Neuron (in vitro differentiated cells): Measurements from ENCODE around the gene SERP2.
A peak's percentile ranks its signal among the peaks of the same experiment; 100 is the strongest.
"Not testable (repeated sequence)": the region's sequence is repeated elsewhere in the genome, so short reads cannot be mapped to it uniquely, and the experiment has no call there.

Experiments used
- H2AFZ ChIP-seq: one replicate; pipeline ENCODE4 v1.6.1; 2013; ENCODE audit warnings: low read depth, mild to moderate bottlenecking, inconsistent platforms, low read length, moderate library complexity
- H3K27me3 ChIP-seq: one replicate; pipeline ENCODE4 v1.6.1; 2013; ENCODE audit warnings: low read length; ENCODE audit not compliant: insufficient read depth
- H3K36me3 ChIP-seq: one replicate; pipeline ENCODE4 v1.6.1; 2013; ENCODE audit warnings: low read length; ENCODE audit not compliant: insufficient read depth
- H3K4me1 ChIP-seq: one replicate; pipeline ENCODE4 v1.6.1; 2013; ENCODE audit warnings: low read length; ENCODE audit not compliant: insufficient read depth
- H3K4me3 ChIP-seq: 2 replicates; pipeline ENCODE4 v1.5.1; 2013; ENCODE audit warnings: mild to moderate bottlenecking, low read length, moderate library complexity
- H3K9me3 ChIP-seq: one replicate; pipeline ENCODE4 v1.6.1; 2013; ENCODE audit warnings: low read length

Gene SERP2

GRCh38 chr13:44373601-44374347 lies at the start of gene SERP2:
SERP2 (plus strand) TSS chr13:44373824; CDS start chr13:44374026, 202 bp downstream.
- H2AFZ ChIP-seq = no peak within 1 kb of the TSS
- no peaks in the 10 kb centered on the region for H3K4me1 ChIP-seq
- H3K27me3 ChIP-seq = no peaks in the 10 kb centered on the region
- H3K36me3 ChIP-seq = no peaks in the 10 kb centered on the region
- H3K9me3 ChIP-seq = peaks cover 4% of the 10 kb centered on the region
- no peak within 1 kb of the TSS for H3K4me3 ChIP-seq

DNA sequence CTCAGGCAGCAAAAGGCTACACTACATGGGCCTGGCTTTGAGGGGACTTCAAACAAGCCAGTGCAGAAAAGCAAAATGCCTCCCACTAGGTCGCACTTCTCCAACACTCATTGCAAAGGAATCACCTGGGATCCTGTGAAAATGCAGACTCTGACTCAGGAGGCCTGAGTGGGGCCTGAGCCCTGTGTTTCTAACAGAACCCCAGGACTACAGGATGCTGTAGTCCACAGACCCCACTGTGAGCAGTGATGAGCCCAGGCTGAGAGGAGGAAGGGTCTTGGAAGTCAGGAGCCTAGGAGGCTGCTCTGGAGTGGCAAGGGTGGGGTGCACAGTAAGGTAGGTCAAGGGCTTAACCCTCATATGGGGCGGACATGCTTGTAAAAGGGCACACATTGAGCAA lies 46.7 kb upstream of the SERP2 start:
- no peak overlapping the region for H3K4me3 ChIP-seq
- no peaks in the 10 kb centered on the region for H3K27me3 ChIP-seq
- no peak overlapping the region for H2AFZ ChIP-seq
- H3K9me3 ChIP-seq = no peaks in the 10 kb centered on the region
- H3K36me3 ChIP-seq = no peaks in the 10 kb centered on the region
- H3K4me1 ChIP-seq = peaks cover 3% of the 10 kb centered on the region

- not testable (repeated sequence) for H3K27me3 ChIP-seq, H3K36me3 ChIP-seq, H3K4me1 ChIP-seq, H3K9me3 ChIP-seq, H3K4me3 ChIP-seq, H2AFZ ChIP-seq
Measured at GRCh38 chr13:44329041-44329440, 44.6 kb upstream of the SERP2 start.

GRCh38 chr13:44329909-44330545 lies 43.6 kb upstream of the SERP2 start:
- H2AFZ ChIP-seq = no peak overlapping the region
- no peaks in the 10 kb centered on the region for H3K36me3 ChIP-seq
- H3K27me3 ChIP-seq = no peaks in the 10 kb centered on the region
- no peak overlapping the region for H3K4me3 ChIP-seq
- no peaks in the 10 kb centered on the region for H3K9me3 ChIP-seq
- peaks cover 8% of the 10 kb centered on the region for H3K4me1 ChIP-seq

- H3K9me3 ChIP-seq = no peaks in the 10 kb centered on the region
- no peak overlapping the region for H3K4me3 ChIP-seq
Measured at GRCh38 chr13:44331446-44331845, 42.2 kb upstream of the SERP2 start.

GRCh38 chr13:44331912-44332851 lies 41.4 kb upstream of the SERP2 start:
- Histone ChIP-seq H3K4me3 (no peak overlapping the region), H3K36me3 (no peaks in the 10 kb centered on the region), H3K27me3 (no peaks in the 10 kb centered on the region), H2AFZ (peak overlapping the region; percentile 17), H3K4me1 (peaks cover 8% of the 10 kb centered on the region), H3K9me3 (no peaks in the 10 kb centered on the region)

More at GRCh38 chr13:44331446-44331845, 42.2 kb upstream of the SERP2 start:
- H3K36me3 ChIP-seq = no peaks in the 10 kb centered on the region
- H3K27me3 ChIP-seq = no peaks in the 10 kb centered on the region
- H2AFZ ChIP-seq = no peak overlapping the region
- peaks cover 8% of the 10 kb centered on the region for H3K4me1 ChIP-seq

DNA sequence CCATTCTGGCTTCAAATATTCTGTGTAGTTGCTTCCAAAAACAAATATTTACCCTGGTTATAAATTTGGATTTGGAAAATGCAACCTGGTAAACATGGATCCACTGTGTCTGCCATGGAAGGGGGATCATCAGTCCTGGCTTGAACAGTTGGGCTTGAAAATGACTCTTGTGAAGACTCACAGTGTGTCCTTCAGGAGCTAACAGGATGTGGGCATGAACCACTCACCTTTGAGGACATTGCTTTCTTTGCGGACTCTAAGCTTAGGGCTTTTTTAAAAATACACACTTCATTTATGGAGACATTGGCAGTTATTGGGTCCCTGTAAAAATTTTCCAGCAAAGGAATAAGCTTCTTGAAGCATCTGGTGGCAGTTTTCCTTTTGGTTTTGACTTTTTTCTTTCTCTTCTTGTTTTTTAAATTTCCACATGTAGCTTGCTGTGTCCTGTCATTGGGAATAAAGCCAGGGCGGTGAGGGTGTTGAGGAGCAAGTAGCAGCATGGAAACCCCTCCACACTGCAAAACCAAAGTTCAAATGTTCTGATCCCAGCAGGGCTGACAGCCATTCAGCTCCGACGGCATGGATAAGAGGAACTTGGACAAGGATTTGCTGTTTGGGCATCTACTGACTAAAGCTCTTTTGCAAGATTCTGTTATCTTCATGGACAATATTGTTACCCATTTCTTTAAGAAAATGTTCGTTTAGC lies 39.5 kb upstream of the SERP2 start:
- no peak overlapping the region for H2AFZ ChIP-seq
- H3K4me1 ChIP-seq = peaks cover 8% of the 10 kb centered on the region
- no peak overlapping the region for H3K4me3 ChIP-seq
- no peaks in the 10 kb centered on the region for H3K27me3 ChIP-seq
- H3K36me3 ChIP-seq = no peaks in the 10 kb centered on the region
- peaks cover 3% of the 10 kb centered on the region for H3K9me3 ChIP-seq

- peaks cover 8% of the 10 kb centered on the region for H3K4me1 ChIP-seq
- no peak overlapping the region for H2AFZ ChIP-seq
- no peaks in the 10 kb centered on the region for H3K27me3 ChIP-seq
- H3K36me3 ChIP-seq = no peaks in the 10 kb centered on the region
- no peak overlapping the region for H3K4me3 ChIP-seq
- peaks cover 3% of the 10 kb centered on the region for H3K9me3 ChIP-seq
Measured at GRCh38 chr13:44334751-44335150, 38.9 kb upstream of the SERP2 start.

- H3K4me1 ChIP-seq = peaks cover 4% of the 10 kb centered on the region
- H3K4me3 ChIP-seq = no peak overlapping the region
- no peak overlapping the region for H2AFZ ChIP-seq
- peaks cover 3% of the 10 kb centered on the region for H3K9me3 ChIP-seq
- no peaks in the 10 kb centered on the region for H3K36me3 ChIP-seq
- H3K27me3 ChIP-seq = no peaks in the 10 kb centered on the region
Measured at GRCh38 chr13:44336934-44337333, 36.7 kb upstream of the SERP2 start.

DNA sequence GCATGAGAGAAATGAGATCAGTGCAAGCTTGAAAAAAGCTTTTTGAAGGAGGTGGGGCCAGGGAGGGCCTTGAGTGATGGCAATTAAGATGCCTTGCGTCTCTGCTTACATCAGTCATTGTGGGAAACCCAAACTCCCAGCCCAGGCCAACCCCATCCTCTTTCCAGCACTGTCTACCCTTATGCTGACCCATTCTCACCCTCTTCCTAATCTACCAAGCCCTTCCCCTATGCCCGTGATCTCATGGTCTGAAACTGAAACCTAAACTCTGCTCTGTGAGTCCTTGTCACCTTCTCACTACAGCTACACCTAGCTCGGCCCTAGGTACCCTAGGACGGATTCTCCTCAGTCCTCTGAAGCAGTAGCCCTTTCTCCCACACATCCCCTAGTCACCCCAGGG lies 36.0 kb upstream of the SERP2 start:
- H2AFZ ChIP-seq = no peak overlapping the region
- H3K36me3 ChIP-seq = no peaks in the 10 kb centered on the region
- no peak overlapping the region for H3K4me3 ChIP-seq
- peaks cover 3% of the 10 kb centered on the region for H3K9me3 ChIP-seq
- no peaks in the 10 kb centered on the region for H3K27me3 ChIP-seq
- H3K4me1 ChIP-seq = peaks cover under 1% of the 10 kb centered on the region

DNA sequence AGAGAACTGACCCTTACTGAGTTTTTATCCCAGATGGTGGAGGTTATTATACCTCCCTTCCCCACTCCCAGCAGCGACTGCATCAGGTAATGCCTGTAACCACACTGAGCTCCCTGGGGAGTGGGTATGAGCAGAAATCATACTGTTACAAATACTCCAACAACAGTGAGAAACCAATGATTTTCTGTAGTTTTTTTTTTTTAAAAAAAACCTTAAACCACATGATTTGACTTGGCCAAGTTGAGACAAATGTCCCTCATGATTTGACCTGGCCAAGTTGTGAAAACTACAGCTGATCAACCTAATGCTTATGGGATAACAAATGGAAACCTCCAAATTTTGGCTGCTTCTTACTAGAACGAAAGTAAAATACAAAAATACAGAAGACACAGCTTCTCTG lies 33.1 kb upstream of the SERP2 start:
- Histone ChIP-seq H3K27me3 (no peaks in the 10 kb centered on the region), H3K4me3 (no peak overlapping the region), H3K4me1 (no peaks in the 10 kb centered on the region), H2AFZ (no peak overlapping the region), H3K9me3 (peaks cover 3% of the 10 kb centered on the region), H3K36me3 (no peaks in the 10 kb centered on the region)

DNA sequence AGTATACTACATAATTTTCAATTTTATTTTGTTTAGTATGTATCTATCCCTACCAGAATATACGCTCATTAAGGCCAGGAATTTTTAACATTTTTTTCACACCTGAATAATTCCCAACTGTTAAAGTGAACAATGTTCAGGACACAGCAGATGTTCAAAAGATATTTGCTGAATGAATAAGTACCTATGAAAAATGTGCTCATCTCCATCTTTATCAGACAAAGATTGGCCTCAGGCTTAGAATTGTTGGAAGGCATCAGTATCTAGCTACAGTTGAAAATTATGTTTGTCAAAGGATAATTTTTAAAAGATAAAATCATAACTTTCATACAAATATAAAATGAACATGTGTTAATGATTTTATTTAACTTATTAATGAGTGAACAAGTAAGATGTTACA lies 30.9 kb upstream of the SERP2 start:
- Histone ChIP-seq H2AFZ (no peak overlapping the region), H3K9me3 (peaks cover 3% of the 10 kb centered on the region), H3K36me3 (no peaks in the 10 kb centered on the region), H3K4me1 (no peaks in the 10 kb centered on the region), H3K27me3 (no peaks in the 10 kb centered on the region), H3K4me3 (no peak overlapping the region)
